Esophagus (tissue), 2 donors: ENCODE data around the gene BCL2A1. TPM values are rescaled to one million over a fixed set of nuclear protein-coding genes. Genes with fewer than 3 reads are reported as not detected.
"Not testable (repeated sequence)": the region's sequence is repeated elsewhere in the genome, so short reads cannot be mapped to it uniquely, and the experiment has no call there.

ENCODE experiments used
- H3K27ac ChIP-seq, 2 donors: one replicate each; pipeline ENCODE4 v1.5.1; 2013; ENCODE audit warnings: low read depth in 2 of 2, mild to moderate bottlenecking in 2 of 2, inconsistent platforms in 1 of 2, low read length in 1 of 2, moderate library complexity in 1 of 2
- H3K27me3 ChIP-seq, 2 donors: one replicate each; pipeline ENCODE4 v1.6.1; 2013; ENCODE audit warnings: low read length in 2 of 2, control low read depth in 1 of 2, mild to moderate bottlenecking in 1 of 2; ENCODE audit not compliant: insufficient read depth in 2 of 2, control insufficient read depth in 1 of 2
- H3K36me3 ChIP-seq, 2 donors: one replicate each; pipeline ENCODE4 v1.6.1; 2013; ENCODE audit warnings: low read length in 1 of 2; ENCODE audit not compliant: control insufficient read depth in 2 of 2, insufficient read depth in 2 of 2
- H3K4me1 ChIP-seq, 2 donors: one replicate each; pipeline ENCODE4 v1.6.1; 2013; ENCODE audit warnings: low read length in 1 of 2; ENCODE audit not compliant: control insufficient read depth in 2 of 2, insufficient read depth in 2 of 2
- H3K4me3 ChIP-seq, 2 donors: one replicate each; pipeline ENCODE4 v1.5.1; 2013; ENCODE audit warnings: low read length in 2 of 2, mild to moderate bottlenecking in 2 of 2, low read depth in 1 of 2, moderate library complexity in 1 of 2
- H3K9me3 ChIP-seq, 2 donors: one replicate each; pipeline ENCODE4 v1.6.1; 2013; ENCODE audit warnings: mild to moderate bottlenecking in 2 of 2, low read depth in 1 of 2, low read length in 1 of 2, moderate library complexity in 1 of 2; ENCODE audit not compliant: control insufficient read depth in 2 of 2, insufficient read depth in 1 of 2
- WGBS, 2 donors: extraction: QIAGEN DNeasy Blood & Tissue Kit; methylation state at CpG; one replicate each; pipeline ENCODE4 v1.1.7; 2013; 5-methylcytosine and 5-hydroxymethylcytosine counted together
- polyA plus RNA-seq, 2 donors: library from polyadenylated mRNA; stranded (reverse); fragments of 200-250 nt; gene quantifications; one replicate each; pipeline ENCODE4 v1.2.3, GENCODE V29; 2013
- donor health status: healthy with polysubstance abuse.
- donor health status: Bipolar disorder and iron deficiency.

Gene BCL2A1
- polyA plus RNA-seq: 1 to 10 TPM in 1 of 2 donors, under 1 TPM in 1; 0.89 to 1.6 TPM

GRCh38 chr15:79970624-79971434 lies at the start of gene BCL2A1:
Gene BCL2A1, minus strand, starts transcription at chr15:79971196. Its CDS starts 77 bp downstream, at chr15:79971119.
- 51 to 52% methylated on average over 11 of the region's 11 CpGs for WGBS, 2 donors
- Histone ChIP-seq H3K4me3 (no peak within 1 kb of the TSS), H3K27ac (no peak within 1 kb of the TSS)

GRCh38 chr15:80020731-80021130 lies 49.7 kb upstream of the BCL2A1 start:
- WGBS, 2 donors: 82 to 86% methylated on average over 3 of the region's 3 CpGs

More at GRCh38 chr15:79970624-79971434, at the start of gene BCL2A1:
- Histone ChIP-seq H3K36me3 (no peaks in the 10 kb centered on the region), H3K9me3 (no peaks in the 10 kb centered on the region), H3K27me3 (no peaks in the 10 kb centered on the region), H3K4me1 (no peaks in the 10 kb centered on the region)

GRCh38 chr15:80020149-80020548 lies 49.2 kb upstream of the BCL2A1 start:
- WGBS, 2 donors: 84 to 90% methylated on average over 6 of the region's 6 CpGs
- H3K4me3 ChIP-seq, H3K27ac ChIP-seq, H3K27me3 ChIP-seq, H3K9me3 ChIP-seq, H3K4me1 ChIP-seq, H3K36me3 ChIP-seq: not testable (repeated sequence)

More at GRCh38 chr15:80020731-80021130, 49.7 kb upstream of the BCL2A1 start:
- Histone ChIP-seq H3K36me3 (no peaks in the 10 kb centered on the region), H3K27ac (no peak overlapping the region), H3K4me1 (no peaks in the 10 kb centered on the region), H3K4me3 (no peak overlapping the region), H3K9me3 (no peaks in the 10 kb centered on the region), H3K27me3 (no peaks in the 10 kb centered on the region)

GRCh38 chr15:80019168-80019745 lies 48.3 kb upstream of the BCL2A1 start:
- H3K9me3 ChIP-seq: no peaks in the 10 kb centered on the region
- H3K27ac ChIP-seq: no peak overlapping the region
- H3K27me3 ChIP-seq: no peaks in the 10 kb centered on the region
- no peaks in the 10 kb centered on the region for H3K4me1 ChIP-seq
- WGBS, 2 donors: 79 to 91% methylated on average over 8 of the region's 8 CpGs
- no peak overlapping the region for H3K4me3 ChIP-seq
- no peaks in the 10 kb centered on the region for H3K36me3 ChIP-seq

GRCh38 chr15:80017139-80017538 lies 46.1 kb upstream of the BCL2A1 start:
- not testable (repeated sequence) for H3K27me3 ChIP-seq, H3K4me3 ChIP-seq, H3K36me3 ChIP-seq, H3K4me1 ChIP-seq, H3K9me3 ChIP-seq, H3K27ac ChIP-seq
- 83 to 84% methylated on average over 8 of the region's 8 CpGs for WGBS, 2 donors

- WGBS, 2 donors: 97 to 98% methylated on average over 22 to 27 of the region's 27 CpGs
- H3K27me3 ChIP-seq, H3K36me3 ChIP-seq, H3K9me3 ChIP-seq, H3K4me1 ChIP-seq, H3K4me3 ChIP-seq, H3K27ac ChIP-seq: not testable (repeated sequence)
These were observed 45.5 kb upstream of the BCL2A1 start for GRCh38 chr15:80016506-80016905.

GRCh38 chr15:80015156-80015555 lies 44.2 kb upstream of the BCL2A1 start:
- H3K27ac ChIP-seq: no peak overlapping the region
- H3K9me3 ChIP-seq: no peaks in the 10 kb centered on the region
- peaks cover 0 to 2% of the 10 kb centered on the region in 2 donors for H3K4me1 ChIP-seq
- H3K27me3 ChIP-seq: no peaks in the 10 kb centered on the region
- H3K4me3 ChIP-seq: no peak overlapping the region
- WGBS, 2 donors: 92 to 98% methylated on average over 2 of the region's 2 CpGs
- H3K36me3 ChIP-seq: no peaks in the 10 kb centered on the region

GRCh38 chr15:80014186-80014585 lies 43.2 kb upstream of the BCL2A1 start:
- not testable (repeated sequence) for H3K27me3 ChIP-seq, H3K27ac ChIP-seq, H3K4me3 ChIP-seq, H3K36me3 ChIP-seq, H3K4me1 ChIP-seq, H3K9me3 ChIP-seq
- WGBS, 2 donors: 94 to 96% methylated on average over 7 of the region's 7 CpGs

GRCh38 chr15:80012060-80012726 lies 41.2 kb upstream of the BCL2A1 start:
- Histone ChIP-seq H3K27me3 (no peaks in the 10 kb centered on the region), H3K27ac (no peak overlapping the region), H3K36me3 (no peaks in the 10 kb centered on the region), H3K4me3 (no peak overlapping the region), H3K9me3 (no peaks in the 10 kb centered on the region), H3K4me1 (peaks cover 0 to 3% of the 10 kb centered on the region in 2 donors)
- WGBS, 2 donors: 69 to 78% methylated on average over 6 of the region's 6 CpGs
